PC-3 (cell line): ENCODE data around the gene CCDC69. TPM values are rescaled to one million over a fixed set of nuclear protein-coding genes. Genes with fewer than 3 reads are reported as not detected.

Experiments
- ATAC-seq: fragments of 200-7000 bp; cut with Tn5 transposase; 2 replicates; pipeline ENCODE4 v1.9.1; 2020; ENCODE audit warnings: mild to moderate bottlenecking, moderate library complexity
- BruUV-seq: library from RNA; stranded (reverse); fragments of 400-500 nt; replicated peaks from 2 replicates; lab custom pipeline; 2021; lab: Mats Ljungman, UMichigan
- CTCF ChIA-PET: fragments of 300-600 bp; sonication (Branson Sonifier 250); formaldehyde crosslinking; loops from one replicate; lab custom pipeline; 2022; ENCODE audit warnings: antibody characterized with exemption; lab: Charles Lee
- POLR2A ChIA-PET: fragments of 300-600 bp; sonication (Branson Sonifier 250); formaldehyde crosslinking; loops from one replicate; lab custom pipeline; 2022; ENCODE audit warnings: antibody characterized with exemption; ENCODE audit not compliant: unreplicated experiment; lab: Charles Lee
- DNase-seq: peaks from one replicate; pipeline ENCODE4 v3.0.0-alpha.2; 2015
- H2AFZ ChIP-seq: fragments of 300-600 bp; sonication (generic); 2 replicates; pipeline ENCODE4 v1.6.0; 2016; ENCODE audit warnings: antibody characterized with exemption, low read length
- H3F3A ChIP-seq: fragments of 300-600 bp; sonication (generic); one replicate; pipeline ENCODE4 v1.6.0; 2017; ENCODE audit warnings: antibody characterized with exemption, low read length, control low read depth, mild to moderate bottlenecking; ENCODE audit not compliant: unreplicated experiment
- H3K27ac ChIP-seq: fragments of 300-600 bp; sonication (generic); 2 replicates; pipeline ENCODE4 v1.5.1; 2016; ENCODE audit warnings: mild to moderate bottlenecking, low read length
- H3K27me3 ChIP-seq: fragments of 300-600 bp; sonication (generic); 2 replicates; pipeline ENCODE4 v1.6.1; 2016; ENCODE audit warnings: low read length, mixed read lengths
- H3K36me3 ChIP-seq: fragments of 300-600 bp; sonication (generic); 2 replicates; pipeline ENCODE4 v1.6.1; 2016; ENCODE audit warnings: low read depth, mixed run types, low read length, mixed read lengths
- H3K4me1 ChIP-seq: fragments of 300-600 bp; sonication (generic); 2 replicates; pipeline ENCODE4 v1.5.1; 2016; ENCODE audit warnings: low read length; ENCODE audit not compliant: insufficient read depth
- H3K4me2 ChIP-seq: fragments of 300-600 bp; sonication (generic); 2 replicates; pipeline ENCODE4 v1.6.0; 2016; ENCODE audit warnings: low read length
- H3K4me3 ChIP-seq: fragments of 300-600 bp; sonication (generic); 2 replicates; pipeline ENCODE4 v1.5.1; 2016; ENCODE audit warnings: mild to moderate bottlenecking, low read length, mixed read lengths
- H3K79me2 ChIP-seq: fragments of 300-600 bp; sonication (generic); 2 replicates; pipeline ENCODE4 v1.6.1; 2017; ENCODE audit warnings: low read length, mixed read lengths
- H3K9ac ChIP-seq: fragments of 300-600 bp; sonication (generic); 2 replicates; pipeline ENCODE4 v1.6.0; 2016; ENCODE audit warnings: mild to moderate bottlenecking, low read length
- H3K9me2 ChIP-seq: fragments of 300-600 bp; sonication (generic); replicated peaks from 2 replicates; pipeline ENCODE4 v1.6.1; 2016; ENCODE audit warnings: mixed run types, low read length, mixed read lengths
- H3K9me3 ChIP-seq: fragments of 300-600 bp; sonication (generic); 2 replicates; pipeline ENCODE4 v1.6.1; 2016; ENCODE audit warnings: low read length, mixed read lengths
- H4K20me1 ChIP-seq: fragments of 300-600 bp; sonication (generic); 2 replicates; pipeline ENCODE4 v1.6.1; 2016; ENCODE audit warnings: low read length, mixed read lengths
- CTCF ChIP-seq: fragments of 300-600 bp; sonication (generic); conservative IDR thresholded peaks from 2 replicates; pipeline ENCODE4 v1.5.1; 2017; ENCODE audit warnings: antibody characterized with exemption, low read depth, mild to moderate bottlenecking, low read length
- EZH2 ChIP-seq: fragments of 300-600 bp; sonication (generic); IDR thresholded peaks from one replicate; pipeline ENCODE4 v1.6.1; 2017; ENCODE audit warnings: antibody characterized with exemption, mild to moderate bottlenecking, low read length; ENCODE audit not compliant: unreplicated experiment
- EZH2phosphoT487 ChIP-seq: fragments of 300-600 bp; sonication (generic); IDR thresholded peaks from 2 replicates; pipeline ENCODE4 v1.6.1; 2018; ENCODE audit warnings: mild to moderate bottlenecking, antibody characterized with exemption, low read length, borderline replicate concordance
- intact Hi-C: fragments of 100-400 bp; cut with micrococcal nuclease; formaldehyde crosslinking; loops from 2 replicates; pipeline ENCODE4 v1.9.0; 2023
- total RNA-seq: library from RNA; depleted of rRNA; stranded (reverse); fragments of >200 nt; gene quantifications from 2 replicates; pipeline ENCODE4 v1.2.3, GENCODE V29; 2014

The CCDC69 gene
- total RNA-seq, 1 experiment from 2014 or later = 26.4 TPM

DNA sequence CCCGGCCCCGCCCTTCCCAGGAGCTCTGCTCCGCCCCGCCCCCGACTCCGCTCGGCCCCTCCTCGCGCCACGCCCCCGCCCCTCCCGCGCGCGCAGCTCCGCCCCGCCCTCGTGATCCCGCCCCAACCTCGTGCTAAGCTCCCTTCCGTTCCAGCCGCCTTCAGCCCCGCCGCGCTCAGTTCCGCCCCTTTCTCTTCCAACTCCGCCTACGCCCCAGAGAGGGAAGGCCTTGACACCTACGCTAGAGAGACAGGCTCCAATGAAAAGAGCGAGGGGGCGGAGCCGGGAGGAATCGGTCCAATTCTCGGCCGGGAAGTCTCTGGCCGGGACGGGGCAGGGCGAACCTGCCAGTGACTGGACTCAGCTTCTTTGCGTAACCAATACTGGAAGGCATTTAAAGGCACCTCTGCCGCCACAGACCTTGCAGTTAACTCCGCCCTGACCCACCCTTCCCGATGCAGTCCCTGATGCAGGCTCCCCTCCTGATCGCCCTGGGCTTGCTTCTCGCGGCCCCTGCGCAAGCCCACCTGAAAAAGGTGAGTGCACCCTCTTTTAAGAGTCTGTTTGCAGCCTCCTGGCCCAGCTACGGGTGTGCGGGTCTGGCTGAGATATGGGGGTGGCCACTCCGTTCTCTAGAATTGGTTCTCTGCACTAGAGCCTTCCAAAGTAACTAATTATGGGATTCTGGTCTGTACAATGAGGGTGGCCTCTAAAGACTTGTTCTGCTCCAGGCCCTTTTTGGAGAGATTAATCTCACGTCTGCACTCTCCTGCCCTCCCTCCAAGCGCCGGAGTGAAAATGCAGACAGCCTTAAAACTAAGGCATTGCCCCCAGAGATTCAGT lies 29.1 kb upstream of the CCDC69 start, which contains the start of gene GM2A:
TSS of gene GM2A (plus strand) at position 424 of the 843 bp plus-strand sequence. CDS start at position 456, 32 bp downstream.
- Histone ChIP-seq H2AFZ (peak within 1 kb of the TSS; percentile 95), H3K4me2 (peak within 1 kb of the TSS; percentile 98), H3K4me1 (peaks cover 32% of the 10 kb centered on the region), H3K27me3 (no peaks in the 10 kb centered on the region), H3K79me2 (peaks cover 42% of the 10 kb centered on the region), H3K9me3 (no peaks in the 10 kb centered on the region), H3K9ac (peak within 1 kb of the TSS; percentile 77), H4K20me1 (no peaks in the 10 kb centered on the region), H3K4me3 (peak within 1 kb of the TSS; percentile 95), H3K36me3 (no peaks in the 10 kb centered on the region), H3K9me2 (no peaks in the 10 kb centered on the region), H3K27ac (peak within 1 kb of the TSS; percentile 25), H3F3A (peaks cover 10% of the 10 kb centered on the region)
- BruUV-seq = TSS peak; percentile 73
- DNase-seq (peak; percentile 99), ATAC-seq (peak; percentile 94)
- no peak for TF ChIP-seq CTCF
- ChIA-PET POLR2A (interaction anchor here (0.5 to 1.0 kb wide), 8 partner anchors 11 to 552 kb away, joined by 3 to 15 read pairs (median 5); partner anchors contain the start of gene RBM22), CTCF (interaction anchor here (0.6 to 2.2 kb wide), 14 partner anchors 14 to 474 kb away, joined by 3 to 18 read pairs (median 4); partner anchors contain the start of genes ANXA6, CCDC69 and SMIM3)
- intact Hi-C loops = loop anchor here (1.0 to 5.0 kb wide), 3 partner anchors 11 to 64 kb away; no protein-coding TSS in a partner anchor

- no TSS peak for BruUV-seq
- intact Hi-C loops = loop anchor here (2.0 to 5.0 kb wide), 2 partner anchors 45 to 66 kb away; no protein-coding TSS in a partner anchor
Measured at GRCh38 chr5:151251621-151252020, 27.7 kb upstream of the CCDC69 start.

More at GRCh38 chr5:151251621-151252020, 27.7 kb upstream of the CCDC69 start:
- no peaks in the 10 kb centered on the region for H3K27me3 ChIP-seq
- no peaks in the 10 kb centered on the region for H3K36me3 ChIP-seq
- H3K79me2 ChIP-seq = peaks cover 36% of the 10 kb centered on the region
- no peak overlapping the region for H3K9ac ChIP-seq
- no peaks in the 10 kb centered on the region for H3K9me2 ChIP-seq
- peak overlapping the region; percentile 95; the same call in 1 of the 2 replicates for H2AFZ ChIP-seq
- POLR2A ChIA-PET = no interaction called here
- ATAC-seq (no peak), DNase-seq (no peak)
- no peak overlapping the region for H3K4me2 ChIP-seq
- no peaks in the 10 kb centered on the region for H3F3A ChIP-seq
- H3K4me3 ChIP-seq = no peak overlapping the region
- H3K27ac ChIP-seq = no peak overlapping the region
- TF ChIP-seq EZH2 (no peak), EZH2phosphoT487 (no peak), CTCF (no peak)
- CTCF ChIA-PET = interaction anchor here (1.0 kb wide), 1 partner anchor 68 kb away, joined by 12 read pairs; no protein-coding TSS in a partner anchor
- H4K20me1 ChIP-seq = no peaks in the 10 kb centered on the region
- H3K9me3 ChIP-seq = no peaks in the 10 kb centered on the region
- H3K4me1 ChIP-seq = peaks cover 20% of the 10 kb centered on the region
